ENCODE results near the gene ZNF740. TPM values are rescaled to one million over a fixed set of nuclear protein-coding genes. Genes with fewer than 3 reads are reported as not detected.

The ZNF740 gene
- polyA plus RNA-seq (2012; rRNA removed) = 14.6 and 21.8 TPM in 2 replicates
- polyA plus RNA-seq (2012; cell fraction: cytosol; rRNA removed) = 7.9 and 10.3 TPM in 2 replicates
- 41.0 and 89.7 TPM in 2 replicates for polyA plus RNA-seq (2012; cell fraction: nucleus; rRNA removed)

GRCh38 chr12:53180220-53180930, at the start of gene ZNF740, which contains the start of gene CSAD:
Gene ZNF740, plus strand, starts transcription at chr12:53180722. Its CDS starts 1,262 bp downstream, at chr12:53181984.
Gene CSAD, minus strand, starts transcription at chr12:53180925. Its CDS starts 7,455 bp downstream, at chr12:53173470.
- peak within 1 kb of the TSS; percentile 77 to 78 for H3K4me3 ChIP-seq (ENCODE audit: low read depth in 2 of 2, low read length in 1 of 2)
- H3K9me2 ChIP-seq = no peaks in the 10 kb centered on the region
- peak within 1 kb of the TSS; percentile 83 for H3K9ac ChIP-seq
- peak within 1 kb of the TSS; percentile 89 to 97 for H3K27ac ChIP-seq (ENCODE audit: low read depth in 2 of 2, low read length in 1 of 2)
- ChIA-PET CTCF (interaction anchor here (1.1 to 23.1 kb wide), 10 partner anchors 10 to 165 kb away, joined by 3 to 272 read pairs (median 8); partner anchors contain the start of genes AAAS and ESPL1), POLR2A (interaction anchor here (0.7 to 2.1 kb wide), 13 partner anchors 9 to 174 kb away, joined by 3 to 12 read pairs (median 4); partner anchors contain the start of genes AAAS, EIF4B, ESPL1 and MYG1)
- no peaks in the 10 kb centered on the region; the same call in 1 of the 2 replicates for H4K20me1 ChIP-seq (ENCODE audit: insufficient read depth)
- TF ChIP-seq NRF1 (IDR thresholded peaks at IDR 0.05; ENCODE audit: low read depth, low read length) (peak; percentile 95), ELF1 (IDR thresholded peaks at IDR 0.05) (peak; percentile 83), TCF12 (IDR thresholded peaks at IDR 0.05) (peak; percentile 61), FOSL2 (IDR thresholded peaks at IDR 0.05; ENCODE audit: borderline replicate concordance, low read depth) (no peak), RXRA (IDR thresholded peaks at IDR 0.05; ENCODE audit: borderline replicate concordance, low read depth) (0 out of 2 replicates have a peak, but pooled peaks have one; percentile 19), RAD21 (IDR thresholded peaks at IDR 0.05; ENCODE audit: low read length) (no peak), SMC3 (IDR thresholded peaks at IDR 0.05; ENCODE audit: low read depth, low read length) (no peak), YY1 (IDR thresholded peaks at IDR 0.05; ENCODE audit: low read depth) (peak; percentile 95), MEF2A (IDR thresholded peaks at IDR 0.05; ENCODE audit: borderline replicate concordance, low read depth) (no peak), EP300 (IDR thresholded peaks at IDR 0.05; ENCODE audit: borderline replicate concordance in 1 of 2, low read depth in 1 of 2, low read length in 1 of 2) (0 out of 4 replicates have a peak, but pooled peaks of 1 of the 2 experiments have one; percentile 6), CHD2 (IDR thresholded peaks at IDR 0.05; ENCODE audit: low read length, partially characterized antibody) (peak; percentile 97), TAF1 (IDR thresholded peaks at IDR 0.05; ENCODE audit: borderline replicate concordance, low read depth, low read length) (peak; percentile 62; the same call in 1 of the 2 replicates), GABPA (IDR thresholded peaks at IDR 0.05; ENCODE audit: low read depth) (peak; percentile 98), MXI1 (IDR thresholded peaks at IDR 0.05; ENCODE audit: low read depth, low read length) (peak; percentile 65), TEAD4 (IDR thresholded peaks at IDR 0.05; ENCODE audit: borderline replicate concordance, insufficient read depth) (no peak), MAX (IDR thresholded peaks at IDR 0.05; ENCODE audit: low read depth) (peak; percentile 74; the same call in 1 of the 2 replicates), POLR2AphosphoS5 (IDR thresholded peaks at IDR 0.05; ENCODE audit: low read depth, low read length) (peak; percentile 66)
- TF ChIP-seq, protein P1, sequence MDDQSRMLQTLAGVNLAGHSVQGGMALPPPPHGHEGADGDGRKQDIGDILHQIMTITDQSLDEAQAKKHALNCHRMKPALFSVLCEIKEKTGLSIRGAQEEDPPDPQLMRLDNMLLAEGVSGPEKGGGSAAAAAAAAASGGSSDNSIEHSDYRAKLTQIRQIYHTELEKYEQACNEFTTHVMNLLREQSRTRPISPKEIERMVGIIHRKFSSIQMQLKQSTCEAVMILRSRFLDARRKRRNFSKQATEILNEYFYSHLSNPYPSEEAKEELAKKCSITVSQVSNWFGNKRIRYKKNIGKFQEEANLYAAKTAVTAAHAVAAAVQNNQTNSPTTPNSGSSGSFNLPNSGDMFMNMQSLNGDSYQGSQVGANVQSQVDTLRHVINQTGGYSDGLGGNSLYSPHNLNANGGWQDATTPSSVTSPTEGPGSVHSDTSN (IDR thresholded peaks at IDR 0.05) = 0 out of 2 replicates have a peak, but pooled peaks have one; percentile 5
- TF ChIP-seq, protein P2, sequence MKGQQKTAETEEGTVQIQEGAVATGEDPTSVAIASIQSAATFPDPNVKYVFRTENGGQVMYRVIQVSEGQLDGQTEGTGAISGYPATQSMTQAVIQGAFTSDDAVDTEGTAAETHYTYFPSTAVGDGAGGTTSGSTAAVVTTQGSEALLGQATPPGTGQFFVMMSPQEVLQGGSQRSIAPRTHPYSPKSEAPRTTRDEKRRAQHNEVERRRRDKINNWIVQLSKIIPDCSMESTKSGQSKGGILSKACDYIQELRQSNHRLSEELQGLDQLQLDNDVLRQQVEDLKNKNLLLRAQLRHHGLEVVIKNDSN (IDR thresholded peaks at IDR 0.05; ENCODE audit: borderline replicate concordance, low read depth) = peak; percentile 46; the same call in 1 of the 2 replicates
- under 1% methylated on average over 28 of the region's 70 CpGs for WGBS (ENCODE audit: low lambda C conversion rate)
- peaks cover 17 to 27% of the 10 kb centered on the region in 2 experiments; a peak in 3 of 4 replicates for H3K4me1 ChIP-seq (ENCODE audit: control insufficient read depth in 1 of 2, insufficient read depth in 2 of 2, low read depth in 1 of 2, low read length in 1 of 2)
- DNase-seq = peak; percentile 98
- peak within 1 kb of the TSS; percentile 97 for H3K4me2 ChIP-seq
- peak within 1 kb of the TSS; percentile 85 for H2AFZ ChIP-seq (ENCODE audit: low read depth)
- peaks cover 25% of the 10 kb centered on the region for H3F3A ChIP-seq (replicated peaks; ENCODE audit: insufficient read depth)
- no peaks in the 10 kb centered on the region for H3K27me3 ChIP-seq (ENCODE audit: insufficient read depth)
- H3K79me2 ChIP-seq (ENCODE audit: insufficient read depth) = peaks cover 41% of the 10 kb centered on the region
- H3K9me3 ChIP-seq = no peaks in the 10 kb centered on the region
- peaks cover 32 to 33% of the 10 kb centered on the region in 2 experiments for H3K36me3 ChIP-seq (replicated peaks in 1 of 2; ENCODE audit: control insufficient read depth in 1 of 2, insufficient read depth in 2 of 2, low read length in 1 of 2)
